Left lung (tissue), 10 donors: ENCODE data around the gene OLFM1. TPM values are rescaled to one million over a fixed set of nuclear protein-coding genes. Genes with fewer than 3 reads are reported as not detected.
"Not testable (repeated sequence)": the region's sequence is repeated elsewhere in the genome, so short reads cannot be mapped to it uniquely, and the experiment has no call there.

Source experiments
- ATAC-seq: fragments of 200-7000 bp; cut with Tn5 transposase; one replicate; pipeline ENCODE4 v1.9.1; 2020; ENCODE audit warnings: moderate library complexity
- DNase-seq, 4 donors: peaks; one replicate each; pipeline ENCODE4 v3.0.0-alpha.2; 2013 to 2020
- H3K27ac ChIP-seq, 2 donors: fragments of 200-600 bp; sonication (generic) in 1 of 2; one replicate each; pipeline versions ENCODE4 v1.5.0 to v1.8.0; 2020 to 2021
- H3K27me3 ChIP-seq, 2 donors: fragments of 200-600 bp; sonication (generic) in 1 of 2; one replicate each; pipeline versions ENCODE4 v1.5.0 to v1.8.0; 2020 to 2021
- H3K36me3 ChIP-seq, 2 donors: fragments of 200-600 bp; sonication (generic) in 1 of 2; one replicate each; pipeline versions ENCODE4 v1.5.0 to v1.8.0; 2020 to 2021
- H3K4me1 ChIP-seq, 2 donors: fragments of 200-600 bp; one replicate each; pipeline ENCODE4 v1.8.0; 2021
- H3K4me3 ChIP-seq, 2 donors: fragments of 200-600 bp; sonication (generic) in 1 of 2; one replicate each; pipeline versions ENCODE4 v1.5.0 to v1.8.0; 2020 to 2021; ENCODE audit warnings: mild to moderate bottlenecking in 1 of 2
- H3K9me3 ChIP-seq, 2 donors: fragments of 200-600 bp; sonication (generic) in 1 of 2; one replicate each; pipeline versions ENCODE4 v1.5.0 to v1.8.0; 2020 to 2021
- CTCF ChIP-seq, 2 donors: fragments of 200-600 bp; sonication (generic) in 1 of 2; IDR thresholded peaks; one replicate each; pipeline versions ENCODE4 v1.5.0 to v1.8.0; 2021; ENCODE audit warnings: antibody characterized with exemption in 2 of 2
- intact Hi-C, 2 donors: fragments of 100-400 bp; cut with DNase I; formaldehyde crosslinking; loops; one replicate each; pipeline versions ENCODE4 v1.11.2 to v1.14.2; 2022
- polyA plus RNA-seq, 6 donors: library from polyadenylated mRNA; unstranded; fragments of 120-200 nt; gene quantifications; one replicate each; pipeline ENCODE4 v1.2.1, GENCODE V29; 2013; ENCODE audit not compliant: insufficient read length in 6 of 6
- total RNA-seq, 2 donors: library from RNA; stranded (reverse); fragmentation: NEBNext Ultra II Directional; extraction: Animal tissue kit (Norgen Biotek cat#: 25700); gene quantifications; one replicate each; pipeline ENCODE4 v1.2.1, GENCODE V29; 2021
- donor health status: DM: no; HTN: yes; CAD: no.
- donor health status: DM: no; HTN: no; CAD: no.

OLFM1 gene
- total and polyA plus RNA-seq, 8 donors, result 6.8 to 21.5 (median 14.3) TPM

GRCh38 chr9:135146241-135146640, 58.8 kb downstream of the OLFM1 start:
- no peak overlapping the region for H3K27ac ChIP-seq
- H3K4me3 ChIP-seq, result no peak overlapping the region
- DNase-seq, result no peak
- peaks cover 0 to 61% of the 10 kb centered on the region in 2 donors for H3K27me3 ChIP-seq
- H3K4me1 ChIP-seq, result no peaks in the 10 kb centered on the region
- H3K36me3 ChIP-seq, result no peaks in the 10 kb centered on the region
- no peak for TF ChIP-seq CTCF (IDR thresholded peaks at IDR 0.05)
- intact Hi-C loops, result no loop called here
- peaks cover 0 to 2% of the 10 kb centered on the region in 2 donors for H3K9me3 ChIP-seq
- ATAC-seq, result no peak

GRCh38 chr9:135146766-135147473, 59.5 kb downstream of the OLFM1 start:
- H3K27me3 ChIP-seq, result peaks cover 0 to 61% of the 10 kb centered on the region in 2 donors
- DNase-seq, result no peak
- ATAC-seq, result no peak
- H3K9me3 ChIP-seq, result peaks cover 0 to 2% of the 10 kb centered on the region in 2 donors
- intact Hi-C loops, result no loop called here
- no peaks in the 10 kb centered on the region for H3K36me3 ChIP-seq
- H3K4me3 ChIP-seq, result no peak overlapping the region
- no peak for TF ChIP-seq CTCF (IDR thresholded peaks at IDR 0.05)
- H3K4me1 ChIP-seq, result no peaks in the 10 kb centered on the region
- no peak overlapping the region for H3K27ac ChIP-seq

- H3K4me3 ChIP-seq, result no peak overlapping the region
- DNase-seq (no peak), ATAC-seq (no peak)
- no peaks in the 10 kb centered on the region for H3K4me1 ChIP-seq
- intact Hi-C loops, result no loop called here
- no peak for TF ChIP-seq CTCF (IDR thresholded peaks at IDR 0.05)
- no peak overlapping the region for H3K27ac ChIP-seq
- H3K27me3 ChIP-seq, result peaks cover 0 to 63% of the 10 kb centered on the region in 2 donors
- H3K9me3 ChIP-seq, result peaks cover 0 to 2% of the 10 kb centered on the region in 2 donors
- H3K36me3 ChIP-seq, result no peaks in the 10 kb centered on the region
Measured at GRCh38 chr9:135147474-135147805, 60.0 kb downstream of the OLFM1 start.

GRCh38 chr9:135147938-135148337, 60.5 kb downstream of the OLFM1 start:
- Histone ChIP-seq H3K9me3 (peaks cover 0 to 2% of the 10 kb centered on the region in 2 donors), H3K36me3 (no peaks in the 10 kb centered on the region), H3K4me3 (no peak overlapping the region), H3K27ac (no peak overlapping the region), H3K27me3 (peaks cover 0 to 63% of the 10 kb centered on the region in 2 donors), H3K4me1 (no peaks in the 10 kb centered on the region)
- intact Hi-C loops, result no loop called here
- no peak for ATAC-seq
- TF ChIP-seq CTCF (IDR thresholded peaks at IDR 0.05), result no peak
- peak in 1 of 4 donors; percentile 78 for DNase-seq

GRCh38 chr9:135148386-135148785, 60.9 kb downstream of the OLFM1 start:
- intact Hi-C loops, result no loop called here
- ATAC-seq (no peak), DNase-seq (no peak)
- Histone ChIP-seq H3K4me1 (no peaks in the 10 kb centered on the region), H3K27ac (no peak overlapping the region), H3K4me3 (no peak overlapping the region), H3K27me3 (peaks cover 0 to 63% of the 10 kb centered on the region in 2 donors), H3K36me3 (no peaks in the 10 kb centered on the region), H3K9me3 (peaks cover 0 to 2% of the 10 kb centered on the region in 2 donors)
- TF ChIP-seq CTCF (IDR thresholded peaks at IDR 0.05), result no peak

- H3K36me3 ChIP-seq, ATAC-seq, H3K27ac ChIP-seq, DNase-seq, H3K4me1 ChIP-seq, H3K4me3 ChIP-seq, H3K9me3 ChIP-seq, intact Hi-C loops: not testable (repeated sequence)
- H3K27me3 ChIP-seq, result peaks cover 0 to 64% of the 10 kb centered on the region in 2 donors
Measured at GRCh38 chr9:135149901-135150300, 62.4 kb downstream of the OLFM1 start.
